HepG2 (cell line): ENCODE data around the gene MAN1B1. TPM values are rescaled to one million over a fixed set of nuclear protein-coding genes. Genes with fewer than 3 reads are reported as not detected.

Experiments
- ATF1 ChIP-seq: IDR thresholded peaks from 2 replicates; pipeline ENCODE4 v1.6.1; 2016; ENCODE audit warnings: mild to moderate bottlenecking, control low read depth
- BRCA1 ChIP-seq: sonication (generic); formaldehyde crosslinking; IDR thresholded peaks from 2 replicates; pipeline ENCODE4 v1.4.0; 2020; ENCODE audit warnings: missing genetic modification reagents
- CEBPB ChIP-seq: IDR thresholded peaks from 2 replicates; pipeline ENCODE4 v1.6.1; 2011; ENCODE audit warnings: low read depth, low read length, improper control_type of control experiment, borderline replicate concordance
- DR1 ChIP-seq: sonication (generic); formaldehyde crosslinking; IDR thresholded peaks from 2 replicates; pipeline ENCODE4 v1.8.0; 2021; ENCODE audit warnings: mild to moderate bottlenecking, missing genetic modification reagents, inconsistent platforms
- FOXK1 ChIP-seq: sonication (generic); formaldehyde crosslinking; IDR thresholded peaks from 2 replicates; pipeline ENCODE4 v1.4.0; 2020; ENCODE audit warnings: low read depth, missing genetic modification reagents, borderline replicate concordance
- GABPB1 ChIP-seq: IDR thresholded peaks from 2 replicates; pipeline ENCODE4 v1.6.1; 2016; ENCODE audit warnings: mild to moderate bottlenecking, missing genetic modification reagents, moderate library complexity, missing compliant biosample characterization
- KDM5A ChIP-seq: fragments of 200-600 bp; sonication (generic); IDR thresholded peaks from 2 replicates; pipeline ENCODE4 v1.7.0; 2018; ENCODE audit warnings: antibody characterized with exemption, mild to moderate bottlenecking, low read length, borderline replicate concordance
- LBX2 ChIP-seq: sonication (generic); formaldehyde crosslinking; IDR thresholded peaks from 2 replicates; pipeline ENCODE4 v1.5.0; 2020; ENCODE audit warnings: missing genetic modification reagents, mild to moderate bottlenecking, borderline replicate concordance
- MAFF ChIP-seq: IDR thresholded peaks from 2 replicates; pipeline ENCODE4 v1.6.1; 2011; ENCODE audit warnings: low read depth, low read length, improper control_type of control experiment
- MED8 ChIP-seq: sonication (generic); formaldehyde crosslinking; IDR thresholded peaks from 2 replicates; pipeline ENCODE4 v1.8.1; 2023; ENCODE audit warnings: mild to moderate bottlenecking, missing genetic modification reagents; ENCODE audit not compliant: insufficient replicate concordance
- SOX5 ChIP-seq: IDR thresholded peaks from 2 replicates; pipeline ENCODE4 v1.6.1; 2016; ENCODE audit warnings: borderline replicate concordance
- SP5 ChIP-seq: IDR thresholded peaks from 2 replicates; pipeline ENCODE4 v1.6.1; 2016; ENCODE audit warnings: low read depth, borderline replicate concordance
- TEAD3 ChIP-seq: optimal IDR thresholded peaks from 2 replicates; pipeline ENCODE3; 2016; ENCODE audit warnings: borderline replicate concordance
- ZBTB25 ChIP-seq: IDR thresholded peaks from 2 replicates; pipeline ENCODE4 v1.6.1; 2018; ENCODE audit warnings: missing genetic modification reagents
- ZNF263 ChIP-seq: sonication (generic); formaldehyde crosslinking; IDR thresholded peaks from 2 replicates; pipeline ENCODE4 v1.4.0; 2020; ENCODE audit warnings: missing genetic modification reagents
- ZNF280D ChIP-seq: sonication (generic); formaldehyde crosslinking; IDR thresholded peaks from 2 replicates; pipeline ENCODE4 v1.5.1; 2020; ENCODE audit warnings: mild to moderate bottlenecking, missing genetic modification reagents
- ZNF558 ChIP-seq: sonication (generic); formaldehyde crosslinking; IDR thresholded peaks from 2 replicates; pipeline ENCODE4 v1.9.0; 2022; ENCODE audit warnings: mild to moderate bottlenecking, missing genetic modification reagents, borderline replicate concordance
- ZNF589 ChIP-seq: sonication (generic); formaldehyde crosslinking; conservative IDR thresholded peaks from 2 replicates; pipeline ENCODE4 v1.8.0; 2022; ENCODE audit warnings: mild to moderate bottlenecking, moderate library complexity, missing genetic modification reagents
- ZNF747 ChIP-seq: sonication (generic); formaldehyde crosslinking; IDR thresholded peaks from 2 replicates; pipeline ENCODE4 v1.8.1; 2023; ENCODE audit warnings: missing genetic modification reagents, mild to moderate bottlenecking, borderline replicate concordance
- polyA plus RNA-seq, 8 experiments: library from polyadenylated mRNA; depleted of rRNA in 3 of 8; stranded (reverse) in 7 of 8; unstranded in 1 of 8; fragments of >200 nt; fragmentation: Illumina TruSeq in 4 of 8; extraction: Trizol in 4 of 8; gene quantifications; 2 replicates each; pipeline versions ENCODE4 v1.2.1 to v1.2.3, GENCODE V29; 2011 to 2016; ENCODE audit warnings: low read depth in 4 of 8, missing spikeins in 1 of 8, mixed read lengths in 1 of 8; ENCODE audit not compliant: insufficient read depth in 1 of 8
- total RNA-seq, 5 experiments: library from RNA; depleted of rRNA; stranded (reverse); fragments of >200 nt; fragmentation: Illumina TruSeq; extraction: Trizol; gene quantifications; 2 replicates each; pipeline ENCODE4 v1.2.3, GENCODE V29; 2016; ENCODE audit warnings: low read depth in 1 of 5
- TF ChIP-seq, protein P1 (sequence below): sonication (generic); formaldehyde crosslinking; conservative IDR thresholded peaks from 2 replicates; pipeline ENCODE4 v1.4.0; 2020; ENCODE audit warnings: missing genetic modification reagents
- TF ChIP-seq, protein P2 (sequence below): sonication (generic); formaldehyde crosslinking; IDR thresholded peaks from 2 replicates; pipeline ENCODE4 v1.4.0; 2020; ENCODE audit warnings: mild to moderate bottlenecking, missing genetic modification reagents
- TF ChIP-seq, protein P3 (sequence below): sonication (generic); formaldehyde crosslinking; IDR thresholded peaks from 2 replicates; pipeline ENCODE4 v1.8.0; 2022; ENCODE audit warnings: missing genetic modification reagents, low read depth, mild to moderate bottlenecking, borderline replicate concordance
- TF ChIP-seq, protein P4 (sequence below): sonication (generic); formaldehyde crosslinking; IDR thresholded peaks from 2 replicates; pipeline ENCODE4 v1.8.0; 2022; ENCODE audit warnings: mild to moderate bottlenecking, missing genetic modification reagents

Gene MAN1B1
- total and polyA plus RNA-seq, 2 of the 13 experiments (the other 11 are each of a cell fraction or from before 2014, with no cell fraction given): 48.9 to 59.5 TPM

DNA sequence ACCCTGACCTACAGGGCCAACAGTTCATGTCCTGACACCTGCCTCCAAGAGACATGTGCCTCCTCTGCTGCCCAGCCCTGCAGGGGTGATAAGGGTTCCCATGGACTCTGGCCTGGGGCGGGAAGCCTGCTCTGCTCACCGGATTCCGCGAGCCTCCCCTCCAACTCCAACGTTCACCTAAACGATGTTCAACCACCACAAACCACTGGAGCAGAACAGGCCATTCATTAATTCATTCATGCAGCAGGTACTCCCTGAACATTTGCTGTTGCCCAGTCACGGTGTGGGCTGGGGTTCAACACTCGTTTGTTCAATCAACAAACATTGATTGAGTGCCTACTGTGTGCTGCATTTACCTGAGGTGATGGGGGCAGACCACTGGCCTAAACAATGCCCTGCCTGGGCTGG lies 12.8 kb upstream of the MAN1B1 start (continued):
- TF ChIP-seq, protein P1, sequence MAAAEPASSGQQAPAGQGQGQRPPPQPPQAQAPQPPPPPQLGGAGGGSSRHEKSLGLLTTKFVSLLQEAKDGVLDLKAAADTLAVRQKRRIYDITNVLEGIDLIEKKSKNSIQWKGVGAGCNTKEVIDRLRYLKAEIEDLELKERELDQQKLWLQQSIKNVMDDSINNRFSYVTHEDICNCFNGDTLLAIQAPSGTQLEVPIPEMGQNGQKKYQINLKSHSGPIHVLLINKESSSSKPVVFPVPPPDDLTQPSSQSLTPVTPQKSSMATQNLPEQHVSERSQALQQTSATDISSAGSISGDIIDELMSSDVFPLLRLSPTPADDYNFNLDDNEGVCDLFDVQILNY: no peak
- TF ChIP-seq ZNF280D (CRISPR knock-in tag): 0 out of 2 replicates have a peak, but pooled peaks have one; percentile 31
- TF ChIP-seq FOXK1 (CRISPR knock-in tag): no peak
- TF ChIP-seq SP5 (CRISPR knock-in tag): peak; percentile 68; the same call in 1 of the 2 replicates
- TF ChIP-seq ZNF263 (CRISPR knock-in tag): no peak
- TF ChIP-seq, protein P2, sequence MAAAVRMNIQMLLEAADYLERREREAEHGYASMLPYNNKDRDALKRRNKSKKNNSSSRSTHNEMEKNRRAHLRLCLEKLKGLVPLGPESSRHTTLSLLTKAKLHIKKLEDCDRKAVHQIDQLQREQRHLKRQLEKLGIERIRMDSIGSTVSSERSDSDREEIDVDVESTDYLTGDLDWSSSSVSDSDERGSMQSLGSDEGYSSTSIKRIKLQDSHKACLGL (CRISPR knock-in tag): no peak
- TF ChIP-seq ZNF747: no peak
- TF ChIP-seq CEBPB: no peak
- TF ChIP-seq BRCA1: 0 out of 2 replicates have a peak, but pooled peaks have one; percentile 17
- TF ChIP-seq, protein P3, sequence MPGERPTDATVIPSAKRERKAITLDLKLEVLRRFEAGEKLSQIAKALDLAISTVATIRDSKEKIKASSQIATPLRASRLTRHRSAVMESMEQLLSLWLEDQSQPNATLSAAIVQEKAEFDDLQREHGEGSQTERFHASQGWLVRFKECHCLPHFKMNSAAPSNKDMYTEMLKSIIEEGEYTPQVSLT (CRISPR knock-in tag): no peak
- TF ChIP-seq TEAD3 (CRISPR knock-in tag): peak; percentile 56
- TF ChIP-seq DR1 (CRISPR knock-in tag): no peak
- TF ChIP-seq LBX2: 0 out of 2 replicates have a peak, but pooled peaks have one; percentile 49
- no peak for TF ChIP-seq GABPB1 (CRISPR knock-in tag)
- TF ChIP-seq ATF1 (CRISPR knock-in tag): no peak
- no peak for TF ChIP-seq ZNF589 (CRISPR knock-in tag)
- no peak for TF ChIP-seq KDM5A
- no peak for TF ChIP-seq MED8 (CRISPR knock-in tag)
- TF ChIP-seq ZNF558: no peak
- no peak for TF ChIP-seq SOX5 (CRISPR knock-in tag)
- TF ChIP-seq MAFF: no peak
- no peak for TF ChIP-seq ZBTB25 (CRISPR knock-in tag)
- TF ChIP-seq, protein P4, sequence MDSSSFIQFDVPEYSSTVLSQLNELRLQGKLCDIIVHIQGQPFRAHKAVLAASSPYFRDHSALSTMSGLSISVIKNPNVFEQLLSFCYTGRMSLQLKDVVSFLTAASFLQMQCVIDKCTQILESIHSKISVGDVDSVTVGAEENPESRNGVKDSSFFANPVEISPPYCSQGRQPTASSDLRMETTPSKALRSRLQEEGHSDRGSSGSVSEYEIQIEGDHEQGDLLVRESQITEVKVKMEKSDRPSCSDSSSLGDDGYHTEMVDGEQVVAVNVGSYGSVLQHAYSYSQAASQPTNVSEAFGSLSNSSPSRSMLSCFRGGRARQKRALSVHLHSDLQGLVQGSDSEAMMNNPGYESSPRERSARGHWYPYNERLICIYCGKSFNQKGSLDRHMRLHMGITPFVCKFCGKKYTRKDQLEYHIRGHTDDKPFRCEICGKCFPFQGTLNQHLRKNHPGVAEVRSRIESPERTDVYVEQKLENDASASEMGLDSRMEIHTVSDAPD (CRISPR knock-in tag): no peak
